Medulla oblongata (tissue), 1 donor: ENCODE measurements around the gene CYS1.
A peak's percentile ranks its signal among the peaks of the same experiment; 100 is the strongest.
"Not testable (repeated sequence)": the region's sequence is repeated elsewhere in the genome, so short reads cannot be mapped to it uniquely, and the experiment has no call there.

Source experiments
- DNase-seq: peaks from one replicate; pipeline ENCODE4 v3.0.0-alpha.2; 2015; ENCODE audit errors: extremely low spot score

CYS1 gene

GRCh38 chr2:10012963-10013461 is 67.2 kb downstream of the CYS1 start:
- no peak for DNase-seq

DNA sequence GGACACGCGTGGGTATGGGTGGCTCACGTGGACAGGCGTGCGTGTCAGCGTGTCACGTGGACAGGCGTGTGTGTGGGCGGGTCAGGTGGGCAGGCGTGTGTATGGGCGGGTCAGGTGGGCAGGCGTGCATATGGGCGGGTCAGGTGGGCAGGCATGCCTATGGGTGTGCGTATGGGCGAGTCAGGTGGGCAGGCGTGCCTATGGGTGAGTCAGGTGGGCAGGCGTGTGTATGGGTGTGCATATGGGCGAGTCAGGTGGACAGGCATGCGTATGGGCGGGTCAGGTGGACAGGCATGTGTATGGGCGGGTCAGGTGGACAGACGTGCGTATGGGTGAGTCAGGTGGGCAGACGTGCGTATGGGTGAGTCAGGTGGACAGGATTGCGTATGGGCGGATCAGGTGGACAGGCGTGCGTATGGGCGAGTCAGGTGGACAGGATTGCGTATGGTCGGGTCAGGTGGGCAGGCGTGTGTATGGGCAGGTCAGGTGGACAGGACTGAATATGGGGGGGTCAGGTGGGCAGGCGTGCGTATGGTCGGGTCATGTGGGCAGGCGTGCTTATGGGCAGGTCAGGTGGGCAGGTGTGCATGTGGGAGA is 67.7 kb downstream of the CYS1 start:
- DNase-seq: not testable (repeated sequence)

DNA sequence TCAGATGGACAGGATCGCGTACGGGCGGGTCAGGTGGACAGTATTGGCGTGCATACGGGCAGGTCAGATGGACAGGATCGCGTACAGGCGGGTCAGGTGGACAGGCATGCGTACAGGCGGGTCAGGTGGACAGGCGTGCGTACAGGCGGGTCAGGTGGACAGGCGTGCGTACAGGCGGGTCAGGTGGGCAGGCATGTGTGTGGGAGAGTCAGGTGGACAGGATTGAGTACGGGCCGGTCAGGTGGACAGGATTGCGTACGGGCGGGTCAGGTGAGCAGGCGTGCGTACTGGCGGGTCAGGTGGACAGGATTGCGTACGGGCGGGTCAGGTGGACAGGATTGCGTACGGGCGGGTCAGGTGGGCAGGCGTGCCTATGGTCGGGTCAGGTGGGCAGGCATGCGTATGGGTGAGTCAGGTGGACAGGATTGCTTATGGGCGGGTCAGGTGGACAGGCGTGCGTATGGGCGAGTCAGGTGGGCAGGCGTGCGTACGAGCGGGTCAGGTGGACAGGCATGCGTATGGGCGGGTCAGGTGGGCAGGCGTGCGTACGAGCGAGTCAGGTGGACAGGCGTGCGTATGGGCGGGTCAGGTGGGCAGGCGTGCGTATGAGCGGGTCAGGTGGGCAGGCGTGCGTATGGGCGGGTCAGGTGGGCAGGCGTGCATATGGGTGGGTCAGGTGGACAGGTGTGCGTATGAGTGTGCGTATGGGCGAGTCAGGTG is 68.4 kb downstream of the CYS1 start:
- DNase-seq: not testable (repeated sequence)

DNA sequence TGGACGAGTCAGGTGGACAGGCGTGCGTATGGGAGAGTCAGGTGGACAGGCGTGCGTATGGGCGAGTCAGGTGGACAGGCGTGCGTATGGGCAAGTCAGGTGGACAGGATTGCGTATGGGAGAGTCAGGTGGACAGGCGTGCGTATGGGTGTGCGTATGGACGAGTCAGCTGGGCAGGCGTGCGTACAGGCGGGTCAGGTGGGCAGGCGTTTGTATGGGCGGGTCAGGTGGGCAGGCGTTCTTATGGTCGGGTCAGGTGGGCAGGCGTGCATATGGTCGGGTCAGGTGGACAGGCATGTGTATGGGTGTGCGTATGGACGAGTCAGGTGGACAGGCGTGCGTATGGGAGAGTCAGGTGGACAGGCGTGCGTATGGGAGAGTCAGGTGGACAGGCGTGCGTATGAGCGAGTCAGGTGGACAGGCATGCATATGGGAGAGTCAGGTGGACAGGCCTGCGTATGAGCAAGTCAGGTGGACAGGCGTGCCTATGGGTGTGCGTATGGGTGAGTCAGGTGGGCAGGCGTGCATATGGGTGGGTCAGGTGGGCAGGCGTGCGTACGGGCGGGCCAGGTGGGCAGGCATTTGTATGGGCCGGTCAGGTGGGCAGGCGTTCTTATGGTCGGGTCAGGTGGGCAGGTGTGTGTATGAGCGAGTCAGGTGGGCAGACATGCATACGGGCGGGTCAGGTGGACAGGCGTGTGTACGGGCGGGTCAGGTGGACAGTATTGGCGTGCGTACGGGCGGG is 69.2 kb downstream of the CYS1 start:
- DNase-seq: not testable (repeated sequence)

DNA sequence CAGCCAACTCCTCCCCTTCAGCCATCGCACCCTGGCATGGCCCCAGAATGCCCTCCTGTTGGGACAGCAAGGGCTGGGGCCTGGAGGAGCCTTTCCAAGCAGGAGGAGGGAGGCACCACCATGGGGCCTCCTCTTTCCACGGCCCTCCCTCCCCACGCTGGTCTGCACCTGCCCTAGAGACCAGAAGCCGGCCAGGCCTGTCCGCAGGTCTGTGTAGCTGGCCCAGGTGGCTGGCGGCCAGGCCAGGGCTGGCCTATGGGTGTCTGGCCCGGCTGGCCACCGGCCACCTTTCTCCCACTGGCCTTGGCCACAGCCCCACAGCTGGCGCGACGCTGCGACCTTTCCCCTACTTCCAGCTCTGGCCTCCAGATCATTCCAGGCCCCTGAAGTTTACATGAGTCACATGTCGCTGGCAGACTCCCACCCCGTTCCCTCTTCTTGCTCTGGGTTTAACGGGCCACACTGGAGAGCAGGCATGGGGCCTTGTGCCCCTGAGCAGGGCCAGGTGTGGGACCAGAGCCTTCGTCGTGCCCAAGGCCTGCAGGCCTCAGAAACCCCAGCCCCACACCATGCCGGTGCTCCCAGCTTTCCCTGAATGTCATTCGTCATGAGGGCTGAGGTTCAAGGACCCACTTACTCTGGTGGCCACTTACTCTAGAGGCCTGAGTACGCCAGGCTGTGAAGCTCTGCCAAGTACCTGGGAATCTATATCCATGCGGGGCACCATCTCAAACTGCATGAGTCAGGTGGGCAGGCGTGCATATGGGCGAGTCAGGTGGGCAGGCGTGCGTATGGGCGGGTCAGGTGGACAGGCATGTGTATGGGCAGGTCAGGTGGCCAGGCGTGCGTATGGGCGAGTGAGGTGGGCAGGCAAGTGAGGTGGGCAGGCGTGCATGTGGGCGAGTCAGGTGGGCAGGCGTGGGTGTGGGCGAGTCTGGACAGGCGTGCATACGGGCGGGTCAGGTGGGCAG is 70.1 kb downstream of the CYS1 start:
- peak; percentile 24 for DNase-seq

GRCh38 chr2:10009271-10009810 is 70.9 kb downstream of the CYS1 start:
- no peak for DNase-seq

GRCh38 chr2:10008809-10009176 is 71.4 kb downstream of the CYS1 start:
- no peak for DNase-seq

GRCh38 chr2:10007921-10008808 is 72.0 kb downstream of the CYS1 start:
- no peak for DNase-seq

DNA sequence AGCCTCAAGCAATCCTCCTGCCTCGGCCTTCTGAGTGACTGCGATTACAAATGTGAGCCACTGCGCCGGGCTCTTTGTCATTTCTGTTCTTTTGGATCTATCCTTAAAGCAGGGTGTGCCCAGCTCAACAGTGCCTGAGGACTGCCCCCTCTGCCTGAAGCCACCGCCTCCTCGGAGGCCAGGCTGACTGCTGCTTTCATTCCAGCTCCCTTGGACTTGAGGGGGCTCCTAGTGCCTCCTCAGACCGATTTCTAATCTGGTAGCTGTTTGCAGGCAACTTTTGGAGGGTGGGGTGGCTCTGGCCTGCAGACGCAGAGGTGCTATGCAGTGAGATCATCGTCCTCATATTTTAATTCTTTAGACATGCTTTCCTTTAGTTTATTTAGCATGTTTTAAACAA is 72.8 kb downstream of the CYS1 start:
- no peak for DNase-seq
